Measurements from ENCODE around the gene CRYGA.
"Not testable (repeated sequence)": the region's sequence is repeated elsewhere in the genome, so short reads cannot be mapped to it uniquely, and the experiment has no call there.

Gene CRYGA

DNA sequence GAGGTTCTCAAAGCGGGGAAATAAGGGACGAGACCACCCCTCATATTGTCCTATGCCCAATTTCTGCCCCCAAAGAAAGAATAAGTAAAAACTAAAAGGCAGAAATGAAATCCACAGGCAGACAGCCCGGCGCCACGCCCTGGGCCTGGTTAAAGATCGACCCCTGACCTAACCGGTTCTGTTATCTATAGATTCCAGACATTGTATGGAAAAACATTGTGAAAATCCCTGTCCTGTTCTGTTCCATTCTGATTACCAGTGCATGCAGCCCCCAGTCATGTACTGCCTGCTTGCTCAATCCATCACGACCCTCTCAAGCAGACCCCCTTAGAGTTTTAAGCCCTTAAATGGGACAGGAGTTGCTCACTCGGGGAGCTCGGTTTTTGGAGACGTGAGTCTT lies 46.0 kb downstream of the CRYGA start:
- H3K36me3 ChIP-seq (ENCODE audit: insufficient read depth, low read depth, low read length); H3K9me3 ChIP-seq (ENCODE audit: insufficient read depth, low read depth, low read length); H3K4me3 ChIP-seq (ENCODE audit: low read length); H3K9ac ChIP-seq (ENCODE audit: low read depth, low read length); H3K27me3 ChIP-seq (ENCODE audit: insufficient read depth, low read length); H3K27ac ChIP-seq (ENCODE audit: low read length): not testable (repeated sequence)
- H3K4me1 ChIP-seq (ENCODE audit: insufficient read depth, low read length), result peaks cover 12% of the 10 kb centered on the region; the same call in 1 of the 2 replicates

DNA sequence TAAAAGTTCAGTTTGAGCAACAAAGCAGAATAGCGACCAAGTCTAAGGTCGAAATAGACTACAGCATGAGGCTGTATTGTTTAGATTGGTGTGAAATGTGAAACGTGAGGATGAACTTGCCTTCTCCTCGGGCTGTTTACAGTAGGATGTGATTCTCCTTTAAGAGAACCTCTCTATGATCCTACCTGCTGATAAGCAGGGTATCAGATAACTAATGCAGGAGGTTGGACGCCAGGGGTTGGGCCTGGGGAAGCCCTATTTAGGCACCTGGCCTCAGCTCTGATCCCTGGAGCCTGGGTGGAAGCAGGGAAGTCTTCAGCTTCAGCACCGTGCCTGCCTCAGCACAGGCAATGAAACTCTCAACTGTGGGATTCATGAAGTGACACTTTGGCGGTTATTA lies 50.4 kb downstream of the CRYGA start:
- Histone ChIP-seq H3K36me3 (ENCODE audit: insufficient read depth, low read depth, low read length) (no peaks in the 10 kb centered on the region), H3K4me1 (ENCODE audit: insufficient read depth, low read length) (peaks cover 12% of the 10 kb centered on the region; the same call in 1 of the 2 replicates), H3K9ac (ENCODE audit: low read depth, low read length) (peak overlapping the region; percentile 55; the same call in 1 of the 2 replicates), H3K4me3 (ENCODE audit: low read length) (peak overlapping the region; percentile 62), H3K27ac (ENCODE audit: low read length) (peak overlapping the region; percentile 74), H3K9me3 (ENCODE audit: insufficient read depth, low read depth, low read length) (no peaks in the 10 kb centered on the region), H3K27me3 (ENCODE audit: insufficient read depth, low read length) (no peaks in the 10 kb centered on the region)

- Histone ChIP-seq H3K4me1 (ENCODE audit: insufficient read depth, low read length) (peaks cover 12% of the 10 kb centered on the region; the same call in 1 of the 2 replicates), H3K9ac (ENCODE audit: low read depth, low read length) (peak overlapping the region; percentile 55; the same call in 1 of the 2 replicates), H3K4me3 (ENCODE audit: low read length) (peak overlapping the region; percentile 62), H3K27ac (ENCODE audit: low read length) (peak overlapping the region; percentile 74)
- not testable (repeated sequence) for H3K36me3 ChIP-seq (ENCODE audit: insufficient read depth, low read depth, low read length); H3K27me3 ChIP-seq (ENCODE audit: insufficient read depth, low read length); H3K9me3 ChIP-seq (ENCODE audit: insufficient read depth, low read depth, low read length)
These were observed 51.1 kb downstream of the CRYGA start for GRCh38 chr2:208112273-208112745.

Measured in iPS-20b (cell line).